HCT116 (cell line): ENCODE data around the gene SLC16A11. TPM values are rescaled to one million over a fixed set of nuclear protein-coding genes. Genes with fewer than 3 reads are reported as not detected.

ENCODE experiments used
- ATAC-seq: fragments of 200-7000 bp; cut with Tn5 transposase; 2 replicates; pipeline ENCODE4 v1.9.1; 2020; ENCODE audit warnings: mild to moderate bottlenecking, moderate library complexity
- BruUV-seq: library from RNA; stranded (reverse); fragments of 400-500 nt; replicated peaks from 2 replicates; lab custom pipeline; 2021; lab: Mats Ljungman, UMichigan
- CTCF ChIA-PET: fragments of 300-600 bp; sonication (Branson Sonifier 250); formaldehyde crosslinking; loops from one replicate; lab custom pipeline; 2021; ENCODE audit warnings: antibody characterized with exemption; lab: Charles Lee
- POLR2A ChIA-PET: fragments of 300-600, 350-600 bp; sonication (Branson Sonifier 250); formaldehyde crosslinking; loops from one replicate; lab custom pipeline; 2021; ENCODE audit warnings: antibody characterized with exemption; lab: Charles Lee
- RAD21 ChIA-PET, 2 experiments: fragments of 300-600 bp; sonication (Branson Sonifier 250); formaldehyde crosslinking; loops; one replicate each; lab custom pipeline; 2023; ENCODE audit warnings: low total read pairs in 2 of 2; ENCODE audit not compliant: uncharacterized antibody in 2 of 2, unreplicated experiment in 2 of 2, low non-redundant PET in 1 of 2; lab: Charles Lee
- DNase-seq: peaks from one replicate; pipeline ENCODE4 v3.0.0-alpha.2; 2010; ENCODE audit warnings: low read depth, low spot score
- H2AFZ ChIP-seq: fragments of 200-600 bp; shearing (Covaris generic), sonication (generic); 2 replicates; pipeline ENCODE4 v1.6.1; 2017; ENCODE audit warnings: low read depth, mixed run types, mixed read lengths, antibody characterized with exemption, low read length; ENCODE audit not compliant: poor library complexity, severe bottlenecking
- H3K27ac ChIP-seq: 2 replicates; pipeline ENCODE4 v1.5.1; 2012; ENCODE audit warnings: low read depth, low read length
- H3K27me3 ChIP-seq: fragments of 200-600 bp; sonication (generic); 2 replicates; pipeline ENCODE4 v1.6.1; 2016; ENCODE audit warnings: mixed run types, low read length, mixed read lengths; ENCODE audit not compliant: insufficient read depth
- H3K36me3 ChIP-seq, 2 experiments: fragments of 200-500 bp in 1 of 2; fragments of 200-600 bp in 1 of 2; sonication (Bioruptor generic) in 1 of 2; sonication (generic) in 1 of 2; 2 replicates each; pipeline versions ENCODE4 v1.5.1 to v1.6.1; 2014 to 2016; ENCODE audit warnings: low read length in 2 of 2, inconsistent platforms in 1 of 2, mixed read lengths in 1 of 2, mixed run types in 1 of 2; ENCODE audit not compliant: insufficient read depth in 2 of 2, control insufficient read depth in 1 of 2
- H3K4me1 ChIP-seq, 2 experiments: fragments of 200-600 bp in 1 of 2; sonication (generic) in 1 of 2; 2 replicates each; pipeline versions ENCODE4 v1.5.1 to v1.6.1; 2012 to 2017; ENCODE audit warnings: low read length in 2 of 2, inconsistent platforms in 1 of 2, mild to moderate bottlenecking in 1 of 2, mixed read lengths in 1 of 2, mixed run types in 1 of 2, moderate library complexity in 1 of 2; ENCODE audit not compliant: insufficient read depth in 2 of 2, control insufficient read depth in 1 of 2
- H3K4me2 ChIP-seq: fragments of 200-600 bp; sonication (generic); 2 replicates; pipeline ENCODE4 v1.6.1; 2017; ENCODE audit warnings: mixed run types, low read length, mixed read lengths
- H3K4me3 ChIP-seq, 2 experiments: fragments of 200-600 bp in 1 of 2; sonication (generic) in 1 of 2; replicated peaks in 1 of 2; 2 replicates each; pipeline ENCODE4 v1.5.1; 2011 to 2016; ENCODE audit warnings: low read length in 2 of 2, control low read depth in 1 of 2, low read depth in 1 of 2, mild to moderate bottlenecking in 1 of 2, mixed read lengths in 1 of 2, mixed run types in 1 of 2
- H3K79me2 ChIP-seq: fragments of 200-600 bp; sonication (generic); 2 replicates; pipeline ENCODE4 v1.6.1; 2017; ENCODE audit warnings: mild to moderate bottlenecking, mixed run types, low read length, moderate library complexity, mixed read lengths; ENCODE audit not compliant: insufficient read depth
- H3K9ac ChIP-seq: fragments of 200-600 bp; sonication (generic); 2 replicates; pipeline ENCODE4 v1.6.1; 2016; ENCODE audit warnings: low read length, mixed read lengths
- H3K9me2 ChIP-seq: fragments of 200-600 bp; sonication (generic), shearing (Covaris generic); 2 replicates; pipeline ENCODE4 v1.6.1; 2017; ENCODE audit warnings: mixed run types, mild to moderate bottlenecking, moderate library complexity; ENCODE audit not compliant: insufficient read depth
- H3K9me3 ChIP-seq, 2 experiments: fragments of 200-500 bp in 1 of 2; fragments of 200-600 bp in 1 of 2; sonication (Bioruptor generic) in 1 of 2; sonication (generic) in 1 of 2; 2 replicates each; pipeline ENCODE4 v1.6.1; 2014 to 2017; ENCODE audit warnings: low read length in 2 of 2, mixed read lengths in 2 of 2, inconsistent platforms in 1 of 2, low read depth in 1 of 2, mild to moderate bottlenecking in 1 of 2, mixed run types in 1 of 2, moderate library complexity in 1 of 2; ENCODE audit not compliant: control insufficient read depth in 1 of 2, insufficient read depth in 1 of 2
- H4K20me1 ChIP-seq: fragments of 200-600 bp; sonication (generic), shearing (Covaris generic); 2 replicates; pipeline ENCODE4 v1.6.1; 2017; ENCODE audit warnings: mixed run types, mild to moderate bottlenecking, moderate library complexity; ENCODE audit not compliant: insufficient read depth
- CTCF ChIP-seq, 3 experiments: fragments of 200-600 bp in 1 of 3; sonication (generic) in 1 of 3; IDR thresholded peaks in 2 of 3; conservative IDR thresholded peaks in 1 of 3; 2 replicates each; pipeline ENCODE4 v1.5.1; 2012 to 2017; ENCODE audit warnings: low read depth in 2 of 3, low read length in 2 of 3, antibody characterized with exemption in 1 of 3, borderline replicate concordance in 1 of 3, control low read depth in 1 of 3, mild to moderate bottlenecking in 1 of 3, mixed read lengths in 1 of 3, mixed run types in 1 of 3, moderate library complexity in 1 of 3; ENCODE audit not compliant: insufficient read depth in 1 of 3
- RAD21 ChIP-seq: IDR thresholded peaks from 2 replicates; pipeline ENCODE4 v1.6.1; 2012; ENCODE audit warnings: low read depth, mild to moderate bottlenecking
- SRF ChIP-seq: IDR thresholded peaks from 2 replicates; pipeline ENCODE4 v1.6.1; 2012; ENCODE audit warnings: low read depth
- intact Hi-C: fragments of 100-400 bp; cut with micrococcal nuclease; formaldehyde crosslinking; loops from 2 replicates; pipeline ENCODE4 v1.10.0; 2022
- total RNA-seq: library from RNA; stranded (reverse); gene quantifications from one replicate; pipeline ENCODE4 v1.2.1, GENCODE V29; 2021; ENCODE audit not compliant: unreplicated experiment

The SLC16A11 gene
- total RNA-seq, 1 experiment from 2014 or later: not detected

- Histone ChIP-seq H3K9me3 (no peaks in the 10 kb centered on the region), H4K20me1 (peaks cover 4% of the 10 kb centered on the region; the same call in 1 of the 2 replicates), H3K4me2 (no peak overlapping the region)
- TF ChIP-seq SRF (no peak), RAD21 (peak; percentile 91), CTCF (IDR thresholded peaks at IDR 0.05 in 2 of 3, conservative IDR thresholded peaks at IDR 0.05 in 1 of 3; ENCODE audit: borderline replicate concordance in 1 of 3, insufficient read depth in 1 of 3, low read depth in 2 of 3, low read length in 2 of 3) (peak; percentile 66 to 83 (median 82))
- TF ChIP-seq, all 23 proteins: peak for 2
- ChIA-PET POLR2A (interaction anchor here (0.8 to 1.4 kb wide), 4 partner anchors 9 to 339 kb away, joined by 3 to 7 read pairs (median 4); partner anchors contain the start of gene ALOX12), RAD21 (interaction anchor here (1.0 to 1.7 kb wide), 6 partner anchors 90 to 339 kb away, joined by 3 to 7 read pairs (median 4); no protein-coding TSS in a partner anchor), CTCF (interaction anchor here (0.6 to 3.4 kb wide), 32 partner anchors 9 to 569 kb away, joined by 3 to 84 read pairs (median 4); partner anchors contain the start of genes ALOX12, C17orf100, MED31 and SLC16A13)
- H3K27ac ChIP-seq: no peak overlapping the region
- no peaks in the 10 kb centered on the region for H3K4me1 ChIP-seq
- H3K36me3 ChIP-seq: peaks cover 0 to 9% of the 10 kb centered on the region in 2 experiments; a peak in 2 of 4 replicates
- intact Hi-C loops: loop anchor here (1.0 to 2.0 kb wide), 2 partner anchors 93 to 162 kb away; no protein-coding TSS in a partner anchor
- H3K79me2 ChIP-seq: peaks cover 10% of the 10 kb centered on the region
- H3K27me3 ChIP-seq: no peaks in the 10 kb centered on the region
- H2AFZ ChIP-seq: no peak overlapping the region
- H3K4me3 ChIP-seq: no peak overlapping the region
- ATAC-seq (peak; percentile 87), DNase-seq (peak; percentile 56)
- no peaks in the 10 kb centered on the region for H3K9me2 ChIP-seq
- no TSS peak for BruUV-seq
- no peak overlapping the region for H3K9ac ChIP-seq
Observed at GRCh38 chr17:7004398-7005253, 39.3 kb downstream of the SLC16A11 start.
